Measurements from ENCODE around the gene KLF3.
A peak's percentile ranks its signal among the peaks of the same experiment; 100 is the strongest.

The KLF3 gene

GRCh38 chr4:38662522-38663089, 1.4 kb upstream of the KLF3 start:
- H3K4me3 ChIP-seq (ENCODE audit: low read depth, low read length) = peak overlapping the region; percentile 53
- TF ChIP-seq CTCF (IDR thresholded peaks at IDR 0.05; ENCODE audit: low read depth, low read length, missing control alignments) = no peak
- no peak for DNase-seq (ENCODE audit: low read depth)
- in situ Hi-C loops (cut with HindIII; ENCODE audit: low sequenced_read_pairs) = loop anchor here (25.0 kb wide), 1 partner anchor 350 kb away; no protein-coding TSS in a partner anchor

- TF ChIP-seq CTCF (IDR thresholded peaks at IDR 0.05; ENCODE audit: low read depth, low read length, missing control alignments) = no peak
- peak overlapping the region; percentile 53 for H3K4me3 ChIP-seq (ENCODE audit: low read depth, low read length)
- DNase-seq (ENCODE audit: low read depth) = peak; percentile 57
- in situ Hi-C loops (cut with HindIII; ENCODE audit: low sequenced_read_pairs) = loop anchor here (25.0 kb wide), 1 partner anchor 351 kb away; no protein-coding TSS in a partner anchor
These were observed 754 bp upstream of the KLF3 start for GRCh38 chr4:38663090-38663800.

GRCh38 chr4:38664706-38665401, 855 bp downstream of the KLF3 start:
- peak overlapping the region; percentile 81 for H3K4me3 ChIP-seq (ENCODE audit: low read depth, low read length)
- no peak for DNase-seq (ENCODE audit: low read depth)
- in situ Hi-C loops (cut with HindIII; ENCODE audit: low sequenced_read_pairs) = loop anchor here (5.0 to 25.0 kb wide), 2 partner anchors 67 to 353 kb away; no protein-coding TSS in a partner anchor
- no peak for TF ChIP-seq CTCF (IDR thresholded peaks at IDR 0.05; ENCODE audit: low read depth, low read length, missing control alignments)

DNA sequence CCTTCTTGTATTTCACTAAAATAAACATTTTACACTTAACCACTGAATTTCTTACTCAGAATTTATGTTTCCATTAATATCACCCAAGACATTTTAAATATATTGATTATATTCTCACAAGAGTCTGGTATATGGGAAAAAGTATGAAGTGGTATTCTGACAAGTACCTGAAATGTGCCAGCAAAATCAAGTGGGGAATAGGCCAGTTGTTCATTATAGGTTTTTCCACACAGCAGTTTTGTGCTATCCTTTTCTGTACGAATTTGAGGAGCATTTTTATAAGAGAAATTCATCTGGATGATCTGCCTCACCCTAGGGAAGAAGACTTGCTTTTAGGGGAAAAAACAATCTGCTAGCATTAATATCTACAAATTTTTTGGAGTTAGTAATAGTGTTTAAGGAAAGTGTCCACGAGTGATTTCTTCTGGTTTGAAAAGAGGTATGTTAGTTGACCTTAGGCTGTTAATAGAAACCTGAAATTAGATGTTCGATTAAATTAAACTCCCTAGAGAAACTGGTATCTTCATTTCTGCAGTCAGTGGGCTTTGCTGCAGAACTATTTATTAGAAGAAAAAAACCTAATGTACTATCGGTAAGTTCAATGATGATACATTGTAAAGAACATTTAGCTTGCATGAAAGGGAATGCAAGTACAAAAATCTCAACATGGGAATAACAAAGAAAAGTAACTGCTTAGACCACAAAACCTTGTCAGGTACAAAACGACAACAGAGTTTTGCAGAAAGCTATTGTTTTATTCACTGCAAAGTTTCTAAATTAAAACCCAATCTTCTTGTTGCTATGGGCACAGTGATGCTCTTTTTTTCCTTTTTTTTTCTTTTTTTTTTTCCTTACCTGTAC, 1.8 kb downstream of the KLF3 start:
- no peak for DNase-seq (ENCODE audit: low read depth)
- no peak for TF ChIP-seq CTCF (IDR thresholded peaks at IDR 0.05; ENCODE audit: low read depth, low read length, missing control alignments)
- peak overlapping the region; percentile 81 for H3K4me3 ChIP-seq (ENCODE audit: low read depth, low read length)
- in situ Hi-C loops (cut with HindIII; ENCODE audit: low sequenced_read_pairs) = loop anchor here (5.0 to 25.0 kb wide), 2 partner anchors 67 to 353 kb away; no protein-coding TSS in a partner anchor

DNA sequence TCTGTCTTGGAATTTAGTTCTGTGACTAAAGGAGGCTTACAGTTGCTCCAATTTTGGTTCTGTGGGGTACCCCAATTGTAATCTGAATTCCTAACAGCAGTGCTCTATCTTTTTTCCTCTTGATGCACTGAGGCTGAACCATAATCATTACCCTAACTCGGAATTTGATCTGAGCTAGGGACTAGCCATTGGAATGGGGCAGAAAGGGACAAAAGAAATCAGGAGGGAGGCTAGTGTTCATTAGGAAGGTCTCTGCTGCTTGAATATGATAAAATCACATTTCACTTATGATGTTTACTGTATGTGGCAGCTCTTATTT, 2.7 kb downstream of the KLF3 start:
- in situ Hi-C loops (cut with HindIII; ENCODE audit: low sequenced_read_pairs) = loop anchor here (5.0 to 25.0 kb wide), 2 partner anchors 66 to 354 kb away; no protein-coding TSS in a partner anchor
- peak overlapping the region; percentile 81 for H3K4me3 ChIP-seq (ENCODE audit: low read depth, low read length)
- no peak for DNase-seq (ENCODE audit: low read depth)
- no peak for TF ChIP-seq CTCF (IDR thresholded peaks at IDR 0.05; ENCODE audit: low read depth, low read length, missing control alignments)
